Measurements from ENCODE around the gene SYS1.
A peak's percentile ranks its signal among the peaks of the same experiment; 100 is the strongest.
"Not testable (repeated sequence)": the region's sequence is repeated elsewhere in the genome, so short reads cannot be mapped to it uniquely, and the experiment has no call there.

SYS1 gene

DNA sequence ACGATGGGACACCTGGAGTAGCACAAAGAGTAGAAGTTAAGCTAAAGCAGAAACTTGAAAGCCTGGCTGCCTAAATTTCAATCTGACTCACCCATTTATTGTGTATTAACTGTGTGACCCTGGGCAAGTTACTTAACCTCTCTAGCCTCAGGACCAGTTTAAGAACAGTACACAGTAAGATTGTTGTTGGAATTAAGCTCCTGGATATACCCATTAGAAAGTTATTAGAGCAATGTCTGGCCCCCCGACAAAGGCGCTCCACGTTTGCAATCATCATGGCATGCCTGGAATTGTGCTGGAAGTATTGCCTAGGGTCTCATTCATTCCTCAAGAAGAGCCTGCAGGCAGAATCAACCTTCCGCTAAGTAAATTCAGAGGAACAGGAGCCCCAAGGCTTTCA, 16.1 kb upstream of the SYS1 start:
- Histone ChIP-seq H3K4me3 (ENCODE audit: low read length) (no peak overlapping the region), H3K36me3 (ENCODE audit: control insufficient read depth, insufficient read depth, low read length) (no peaks in the 10 kb centered on the region), H3K9me3 (ENCODE audit: control insufficient read depth, insufficient read depth, low read length) (no peaks in the 10 kb centered on the region), H3K27me3 (ENCODE audit: control insufficient read depth, insufficient read depth, low read length) (no peaks in the 10 kb centered on the region), H3K4me1 (ENCODE audit: control insufficient read depth, insufficient read depth, low read length) (peaks cover 20% of the 10 kb centered on the region), H3K27ac (ENCODE audit: low read length) (no peak overlapping the region)
- WGBS (ENCODE audit: insufficient coverage, insufficient read length): no CpG with 5 or more reads among the region's 5 CpGs
- DNase-seq (ENCODE audit: low read depth, low spot score): no peak

DNA sequence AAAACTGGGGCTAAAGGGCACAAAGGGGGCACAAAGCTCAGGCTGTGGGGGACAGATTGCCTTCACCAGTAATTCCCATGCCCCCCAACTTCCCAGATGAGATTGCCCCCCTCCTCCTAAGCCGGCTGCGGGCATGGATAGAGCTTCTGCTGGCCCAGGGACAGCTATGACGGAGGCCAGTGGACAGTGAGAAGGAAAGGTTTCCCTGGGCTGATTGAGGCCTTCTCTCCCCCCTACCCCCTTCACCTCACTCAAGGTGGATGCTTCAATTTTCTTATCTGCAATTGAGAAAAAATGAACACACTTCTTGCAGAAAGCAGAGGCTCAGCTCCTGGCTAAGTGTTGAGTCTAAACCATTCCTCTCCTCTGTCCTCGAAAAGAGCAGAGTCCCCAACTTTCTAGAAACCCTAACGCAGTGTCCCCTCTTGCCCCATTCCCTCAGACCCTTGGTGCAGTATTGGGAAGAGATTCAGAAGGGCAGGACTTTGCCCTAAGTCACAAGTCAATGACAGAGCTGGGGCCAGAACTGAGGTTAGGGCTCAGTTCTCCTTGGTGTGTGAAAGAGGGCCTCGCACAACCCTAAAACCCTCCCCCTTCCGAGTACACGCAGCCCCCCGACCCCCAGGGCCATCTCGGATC, 15.5 kb upstream of the SYS1 start:
- Histone ChIP-seq H3K27ac (ENCODE audit: low read length) (no peak overlapping the region), H3K4me1 (ENCODE audit: control insufficient read depth, insufficient read depth, low read length) (peaks cover 16% of the 10 kb centered on the region), H3K9me3 (ENCODE audit: control insufficient read depth, insufficient read depth, low read length) (no peaks in the 10 kb centered on the region), H3K27me3 (ENCODE audit: control insufficient read depth, insufficient read depth, low read length) (no peaks in the 10 kb centered on the region), H3K36me3 (ENCODE audit: control insufficient read depth, insufficient read depth, low read length) (no peaks in the 10 kb centered on the region), H3K4me3 (ENCODE audit: low read length) (peak overlapping the region; percentile 65)
- whole genome bisulfite sequencing (ENCODE audit: insufficient coverage, insufficient read length): no CpG with 5 or more reads among the region's 10 CpGs
- no peak for DNase-seq (ENCODE audit: low read depth, low spot score)

DNA sequence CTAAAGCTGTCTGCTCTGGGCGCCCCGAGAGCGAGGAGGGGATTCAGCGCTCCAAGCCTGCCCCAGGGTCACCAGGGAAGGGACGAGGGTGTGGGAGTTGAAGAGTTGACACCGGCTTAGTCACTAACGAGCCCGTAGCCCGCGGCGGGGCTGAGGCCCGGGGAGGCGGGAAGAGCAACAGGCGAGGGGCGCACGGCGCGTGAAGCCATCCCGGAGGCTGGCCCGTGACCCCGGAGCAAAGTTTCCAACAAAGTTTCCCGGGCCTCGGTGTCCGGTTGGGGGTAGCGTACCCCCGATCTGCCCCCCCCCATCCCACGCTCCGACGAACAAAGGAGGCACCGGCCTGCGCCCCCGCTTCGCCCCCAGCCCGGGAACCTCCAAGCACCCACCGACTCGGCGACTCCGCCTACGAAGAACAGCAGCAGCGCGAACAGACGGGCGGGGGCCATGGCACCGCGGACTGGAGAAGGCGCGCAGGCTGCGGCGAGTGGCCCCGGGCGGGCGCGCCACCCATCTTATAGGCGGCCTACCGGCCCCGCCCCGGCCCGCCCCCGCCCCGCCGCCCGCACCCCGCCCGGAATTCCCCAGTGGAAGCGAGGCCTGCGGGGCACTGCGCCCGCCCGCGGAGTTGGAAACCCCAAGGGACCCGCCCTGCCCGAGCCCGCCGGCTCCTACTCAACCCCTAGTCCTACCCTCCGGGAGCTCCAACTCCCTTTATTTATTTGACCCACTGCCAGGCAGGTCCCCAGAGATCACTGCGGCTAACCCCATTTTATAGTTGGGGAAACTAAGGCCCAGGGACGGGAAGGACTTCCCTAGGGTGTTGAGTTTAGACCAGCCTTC, 14.8 kb upstream of the SYS1 start, which contains the start of gene SDC4:
SDC4 (minus strand) TSS at position 489 of the 843 bp plus-strand sequence; CDS start at position 449, 40 bp downstream.
- no peak within 1 kb of the TSS for H3K27ac ChIP-seq (ENCODE audit: low read length)
- no CpG with 5 or more reads among the region's 77 CpGs for WGBS (ENCODE audit: insufficient coverage, insufficient read length)

DNA sequence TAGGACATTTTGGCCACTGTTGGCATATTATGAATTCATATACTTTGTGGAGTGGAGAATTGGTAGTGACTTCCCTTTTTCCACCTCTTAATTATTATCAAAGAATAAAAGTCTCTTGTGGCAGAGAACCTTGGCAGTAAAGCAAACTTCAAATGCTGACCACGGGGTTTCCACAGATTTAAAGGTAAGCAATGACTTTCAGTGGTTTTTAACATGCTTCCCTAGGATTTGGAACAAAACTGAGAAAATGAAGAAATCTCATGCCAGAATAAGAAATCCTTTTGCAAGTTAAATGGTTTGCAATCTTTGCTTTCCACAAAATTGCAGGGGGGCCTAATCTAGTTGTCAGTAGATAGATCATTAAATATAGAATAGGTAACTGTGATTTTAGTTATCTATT, 12.7 kb upstream of the SYS1 start:
- Histone ChIP-seq H3K9me3 (ENCODE audit: control insufficient read depth, insufficient read depth, low read length) (no peaks in the 10 kb centered on the region), H3K4me3 (ENCODE audit: low read length) (no peak overlapping the region), H3K27me3 (ENCODE audit: control insufficient read depth, insufficient read depth, low read length) (no peaks in the 10 kb centered on the region), H3K27ac (ENCODE audit: low read length) (no peak overlapping the region), H3K4me1 (ENCODE audit: control insufficient read depth, insufficient read depth, low read length) (peaks cover 11% of the 10 kb centered on the region), H3K36me3 (ENCODE audit: control insufficient read depth, insufficient read depth, low read length) (no peaks in the 10 kb centered on the region)
- no peak for DNase-seq (ENCODE audit: low read depth, low spot score)
- WGBS (ENCODE audit: insufficient coverage, insufficient read length): no CpG with 5 or more reads among the region's 1 CpG

More for the DNA sequence above, 14.8 kb upstream of the SYS1 start, which contains the start of gene SDC4:
- Histone ChIP-seq H3K4me1 (ENCODE audit: control insufficient read depth, insufficient read depth, low read length) (peaks cover 16% of the 10 kb centered on the region), H3K4me3 (ENCODE audit: low read length) (peak within 1 kb of the TSS; percentile 65), H3K36me3 (ENCODE audit: control insufficient read depth, insufficient read depth, low read length) (no peaks in the 10 kb centered on the region), H3K9me3 (ENCODE audit: control insufficient read depth, insufficient read depth, low read length) (no peaks in the 10 kb centered on the region), H3K27me3 (ENCODE audit: control insufficient read depth, insufficient read depth, low read length) (no peaks in the 10 kb centered on the region)
- DNase-seq (ENCODE audit: low read depth, low spot score): no peak

GRCh38 chr20:45350795-45351194, 12.2 kb upstream of the SYS1 start:
- not testable (repeated sequence) for H3K36me3 ChIP-seq (ENCODE audit: control insufficient read depth, insufficient read depth, low read length); DNase-seq (ENCODE audit: low read depth, low spot score); H3K27me3 ChIP-seq (ENCODE audit: control insufficient read depth, insufficient read depth, low read length); H3K4me3 ChIP-seq (ENCODE audit: low read length); H3K4me1 ChIP-seq (ENCODE audit: control insufficient read depth, insufficient read depth, low read length); H3K27ac ChIP-seq (ENCODE audit: low read length); H3K9me3 ChIP-seq (ENCODE audit: control insufficient read depth, insufficient read depth, low read length)
- no CpG with 5 or more reads among the region's 10 CpGs for WGBS (ENCODE audit: insufficient coverage, insufficient read length)

GRCh38 chr20:45352729-45353128, 10.2 kb upstream of the SYS1 start:
- H3K36me3 ChIP-seq (ENCODE audit: control insufficient read depth, insufficient read depth, low read length): no peaks in the 10 kb centered on the region
- peaks cover 1% of the 10 kb centered on the region; the same call in 1 of the 2 replicates for H3K4me1 ChIP-seq (ENCODE audit: control insufficient read depth, insufficient read depth, low read length)
- 100% methylated on average over 1 of the region's 3 CpGs for WGBS (ENCODE audit: insufficient coverage, insufficient read length)
- no peak overlapping the region for H3K27ac ChIP-seq (ENCODE audit: low read length)
- H3K9me3 ChIP-seq (ENCODE audit: control insufficient read depth, insufficient read depth, low read length): no peaks in the 10 kb centered on the region
- no peaks in the 10 kb centered on the region for H3K27me3 ChIP-seq (ENCODE audit: control insufficient read depth, insufficient read depth, low read length)
- H3K4me3 ChIP-seq (ENCODE audit: low read length): no peak overlapping the region
- no peak for DNase-seq (ENCODE audit: low read depth, low spot score)

GRCh38 chr20:45353746-45354145, 9.2 kb upstream of the SYS1 start:
- Histone ChIP-seq H3K9me3 (ENCODE audit: control insufficient read depth, insufficient read depth, low read length) (no peaks in the 10 kb centered on the region), H3K4me1 (ENCODE audit: control insufficient read depth, insufficient read depth, low read length) (no peaks in the 10 kb centered on the region), H3K27ac (ENCODE audit: low read length) (no peak overlapping the region), H3K36me3 (ENCODE audit: control insufficient read depth, insufficient read depth, low read length) (no peaks in the 10 kb centered on the region), H3K27me3 (ENCODE audit: control insufficient read depth, insufficient read depth, low read length) (no peaks in the 10 kb centered on the region), H3K4me3 (ENCODE audit: low read length) (no peak overlapping the region)
- DNase-seq (ENCODE audit: low read depth, low spot score): no peak
- WGBS (ENCODE audit: insufficient coverage, insufficient read length): no CpG with 5 or more reads among the region's 1 CpG

DNA sequence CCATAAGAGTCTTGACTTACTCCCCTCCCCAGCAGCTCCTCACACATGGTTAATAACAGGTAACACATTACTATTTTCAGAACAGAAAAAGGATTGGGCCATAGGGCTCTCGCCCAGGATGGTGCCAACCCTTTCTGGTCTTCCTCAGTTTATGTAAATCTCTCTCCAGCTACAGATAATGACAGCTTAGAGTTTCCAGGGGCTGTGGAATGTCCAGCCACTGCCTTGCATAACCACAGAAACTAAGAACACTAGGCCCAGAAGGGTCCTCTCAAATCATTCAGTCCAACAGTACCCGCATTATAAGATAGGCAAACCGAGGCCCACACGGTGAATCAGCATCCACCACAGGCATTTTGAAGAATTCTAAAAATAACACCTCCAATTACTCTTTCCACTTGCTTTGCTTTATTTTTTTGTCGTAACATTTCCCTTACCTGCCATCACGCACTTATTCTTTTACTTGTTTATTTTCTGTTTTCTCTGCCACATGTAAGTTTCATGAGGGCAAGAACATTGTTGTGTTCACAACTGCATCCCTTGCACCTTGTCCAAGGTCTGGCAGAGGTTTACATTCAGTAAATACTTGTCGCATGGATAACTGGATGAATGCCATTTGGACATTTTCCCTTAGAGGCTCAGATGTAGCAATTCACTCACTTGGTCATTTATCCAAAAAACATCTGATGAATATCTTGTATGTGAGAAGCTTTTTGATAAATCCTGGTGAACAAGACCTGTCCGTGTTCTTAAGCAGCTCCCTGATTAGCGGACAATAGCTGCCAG, 8.3 kb upstream of the SYS1 start:
- H3K4me1 ChIP-seq (ENCODE audit: control insufficient read depth, insufficient read depth, low read length): no peaks in the 10 kb centered on the region
- H3K9me3 ChIP-seq (ENCODE audit: control insufficient read depth, insufficient read depth, low read length): no peaks in the 10 kb centered on the region
- H3K36me3 ChIP-seq (ENCODE audit: control insufficient read depth, insufficient read depth, low read length): no peaks in the 10 kb centered on the region
- H3K4me3 ChIP-seq (ENCODE audit: low read length): no peak overlapping the region
- DNase-seq (ENCODE audit: low read depth, low spot score): no peak
- no peak overlapping the region for H3K27ac ChIP-seq (ENCODE audit: low read length)
- no peaks in the 10 kb centered on the region for H3K27me3 ChIP-seq (ENCODE audit: control insufficient read depth, insufficient read depth, low read length)
- WGBS (ENCODE audit: insufficient coverage, insufficient read length): 100% methylated on average over 2 of the region's 9 CpGs

DNA sequence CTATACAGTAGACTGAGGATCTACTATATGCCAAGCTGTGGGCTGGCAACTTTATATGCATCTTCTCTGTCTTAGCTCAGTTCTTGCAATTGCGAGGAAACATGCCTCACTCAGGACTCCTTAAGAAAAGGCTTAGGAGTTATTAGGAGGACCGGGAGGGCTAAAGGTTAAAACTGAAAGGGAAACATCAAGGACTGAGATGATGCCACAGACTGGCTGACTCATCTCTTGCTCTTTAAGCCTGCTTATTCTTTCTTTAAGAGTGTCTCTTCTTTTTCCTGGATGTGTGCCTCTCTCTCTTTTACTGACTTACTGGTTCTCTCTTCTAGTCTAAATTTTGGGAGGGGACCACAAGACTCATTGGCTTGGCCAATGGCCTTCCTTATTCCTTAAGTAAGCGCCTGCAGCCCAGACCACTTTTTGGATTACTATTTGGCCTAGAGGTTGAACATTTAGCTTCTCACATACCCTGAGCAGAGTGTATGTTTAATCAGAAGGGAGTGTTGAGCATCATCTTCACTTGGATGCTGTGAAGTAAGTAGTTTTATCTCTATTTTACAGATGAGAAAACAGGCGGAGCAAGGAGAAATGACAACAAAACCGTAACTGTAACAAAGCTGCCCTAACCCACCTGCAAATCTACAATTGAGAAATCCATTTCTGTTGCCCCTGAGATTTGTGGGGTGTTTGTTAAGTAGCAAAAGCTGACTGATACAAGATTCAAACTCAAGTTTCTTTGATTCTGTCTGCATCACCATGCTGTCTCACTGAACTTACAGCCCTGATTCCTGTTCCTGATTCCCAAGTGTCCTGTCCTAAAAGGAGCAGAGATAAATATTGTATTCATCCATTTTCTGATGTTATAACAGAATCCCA, 7.5 kb upstream of the SYS1 start:
- DNase-seq (ENCODE audit: low read depth, low spot score): no peak

More for the DNA sequence above, 7.5 kb upstream of the SYS1 start:
- Histone ChIP-seq H3K27me3 (ENCODE audit: control insufficient read depth, insufficient read depth, low read length) (no peaks in the 10 kb centered on the region), H3K4me3 (ENCODE audit: low read length) (no peak overlapping the region), H3K9me3 (ENCODE audit: control insufficient read depth, insufficient read depth, low read length) (no peaks in the 10 kb centered on the region), H3K4me1 (ENCODE audit: control insufficient read depth, insufficient read depth, low read length) (no peaks in the 10 kb centered on the region), H3K36me3 (ENCODE audit: control insufficient read depth, insufficient read depth, low read length) (no peaks in the 10 kb centered on the region), H3K27ac (ENCODE audit: low read length) (no peak overlapping the region)
- no CpG with 5 or more reads among the region's 5 CpGs for WGBS (ENCODE audit: insufficient coverage, insufficient read length)
